Measurements from ENCODE around the gene HMX1. TPM values are rescaled to one million over a fixed set of nuclear protein-coding genes. Genes with fewer than 3 reads are reported as not detected.

HMX1 gene
- total and polyA plus RNA-seq, 2 experiments from 2014 or later = not detected

- Histone ChIP-seq H3K36me3 (ENCODE audit: low read depth) (no peaks in the 10 kb centered on the region), H2AFZ (no peak overlapping the region), H4K20me1 (ENCODE audit: insufficient read depth) (no peaks in the 10 kb centered on the region), H3K9me3 (ENCODE audit: low read depth) (no peaks in the 10 kb centered on the region), H3K9ac (no peak overlapping the region), H3K4me2 (ENCODE audit: unreplicated experiment) (no peak overlapping the region), H3K27me3 (replicated peaks; ENCODE audit: insufficient read depth) (peaks cover 24% of the 10 kb centered on the region; the same call in 1 of the 2 replicates), H3K4me1 (ENCODE audit: insufficient read depth) (no peaks in the 10 kb centered on the region), H3F3A (ENCODE audit: insufficient read depth) (no peaks in the 10 kb centered on the region), H3K27ac (no peak overlapping the region), H3K4me3 (no peak overlapping the region), H3K79me2 (ENCODE audit: insufficient read depth) (no peaks in the 10 kb centered on the region), H3K9me2 (ENCODE audit: insufficient read depth) (no peaks in the 10 kb centered on the region)
- no peak for DNase-seq
- WGBS, 2 experiments (ENCODE audit: low coverage in 1 of 2, low lambda C conversion rate in 2 of 2, missing lambda C conversion rate in 2 of 2) = 54 to 55% methylated on average over 9 of the region's 9 CpGs
- in situ Hi-C loops (cut with MboI) = no loop called here
- no peak for TF ChIP-seq EZH2 (IDR thresholded peaks at IDR 0.05; ENCODE audit: insufficient read depth, poor library complexity, severe bottlenecking)
- no peak for TF ChIP-seq EZH2phosphoT487 (IDR thresholded peaks at IDR 0.05; ENCODE audit: insufficient read depth, low read depth)
Observed at GRCh38 chr4:8846046-8846720, 25.5 kb downstream of the HMX1 start.

- in situ Hi-C loops (cut with MboI) = no loop called here
- TF ChIP-seq EZH2 (IDR thresholded peaks at IDR 0.05; ENCODE audit: insufficient read depth, poor library complexity, severe bottlenecking) (no peak), EZH2phosphoT487 (IDR thresholded peaks at IDR 0.05; ENCODE audit: insufficient read depth, low read depth) (no peak)
- 35 to 36% methylated on average over 14 of the region's 14 CpGs for WGBS, 2 experiments (ENCODE audit: low coverage in 1 of 2, low lambda C conversion rate in 2 of 2, missing lambda C conversion rate in 2 of 2)
- Histone ChIP-seq H3K4me3 (no peak overlapping the region), H3K4me1 (ENCODE audit: insufficient read depth) (no peaks in the 10 kb centered on the region), H2AFZ (no peak overlapping the region), H3F3A (ENCODE audit: insufficient read depth) (no peaks in the 10 kb centered on the region), H3K9ac (no peak overlapping the region), H3K79me2 (ENCODE audit: insufficient read depth) (no peaks in the 10 kb centered on the region), H3K9me3 (ENCODE audit: low read depth) (no peaks in the 10 kb centered on the region), H3K27ac (no peak overlapping the region), H3K27me3 (replicated peaks; ENCODE audit: insufficient read depth) (peaks cover 24% of the 10 kb centered on the region; the same call in 1 of the 2 replicates), H3K9me2 (ENCODE audit: insufficient read depth) (no peaks in the 10 kb centered on the region), H4K20me1 (ENCODE audit: insufficient read depth) (no peaks in the 10 kb centered on the region), H3K4me2 (ENCODE audit: unreplicated experiment) (no peak overlapping the region), H3K36me3 (ENCODE audit: low read depth) (no peaks in the 10 kb centered on the region)
- DNase-seq = no peak
Observed at GRCh38 chr4:8844976-8845690, 26.5 kb downstream of the HMX1 start.

GRCh38 chr4:8843597-8843996, 28.0 kb downstream of the HMX1 start:
- Histone ChIP-seq H3K9me2 (ENCODE audit: insufficient read depth) (no peaks in the 10 kb centered on the region), H3F3A (ENCODE audit: insufficient read depth) (no peaks in the 10 kb centered on the region), H3K4me2 (ENCODE audit: unreplicated experiment) (no peak overlapping the region), H3K27ac (no peak overlapping the region), H3K9ac (no peak overlapping the region), H3K79me2 (ENCODE audit: insufficient read depth) (no peaks in the 10 kb centered on the region), H2AFZ (no peak overlapping the region), H3K36me3 (ENCODE audit: low read depth) (no peaks in the 10 kb centered on the region), H4K20me1 (ENCODE audit: insufficient read depth) (no peaks in the 10 kb centered on the region), H3K27me3 (replicated peaks; ENCODE audit: insufficient read depth) (peaks cover 24% of the 10 kb centered on the region; the same call in 1 of the 2 replicates), H3K4me3 (no peak overlapping the region), H3K9me3 (ENCODE audit: low read depth) (no peaks in the 10 kb centered on the region), H3K4me1 (ENCODE audit: insufficient read depth) (no peaks in the 10 kb centered on the region)
- DNase-seq = no peak
- 24% methylated on average over 3 of the region's 3 CpGs for WGBS, 2 experiments (ENCODE audit: low coverage in 1 of 2, low lambda C conversion rate in 2 of 2, missing lambda C conversion rate in 2 of 2)
- TF ChIP-seq EZH2phosphoT487 (IDR thresholded peaks at IDR 0.05; ENCODE audit: insufficient read depth, low read depth) (no peak), EZH2 (IDR thresholded peaks at IDR 0.05; ENCODE audit: insufficient read depth, poor library complexity, severe bottlenecking) (no peak)
- in situ Hi-C loops (cut with MboI) = no loop called here

GRCh38 chr4:8842614-8843013, 29.0 kb downstream of the HMX1 start:
- no peaks in the 10 kb centered on the region for H3F3A ChIP-seq (ENCODE audit: insufficient read depth)
- no peak overlapping the region for H3K9ac ChIP-seq
- no peak overlapping the region for H3K27ac ChIP-seq
- no peaks in the 10 kb centered on the region for H3K9me2 ChIP-seq (ENCODE audit: insufficient read depth)
- WGBS, 2 experiments (ENCODE audit: low coverage in 1 of 2, low lambda C conversion rate in 2 of 2, missing lambda C conversion rate in 2 of 2) = 21 to 42% methylated on average over 2 of the region's 2 CpGs
- no peaks in the 10 kb centered on the region for H3K9me3 ChIP-seq (ENCODE audit: low read depth)
- H2AFZ ChIP-seq = no peak overlapping the region
- H3K4me2 ChIP-seq (ENCODE audit: unreplicated experiment) = no peak overlapping the region
- no peak overlapping the region for H3K4me3 ChIP-seq
- no peak for DNase-seq
- TF ChIP-seq EZH2 (IDR thresholded peaks at IDR 0.05; ENCODE audit: insufficient read depth, poor library complexity, severe bottlenecking) = no peak
- no peak for TF ChIP-seq EZH2phosphoT487 (IDR thresholded peaks at IDR 0.05; ENCODE audit: insufficient read depth, low read depth)
- H3K4me1 ChIP-seq (ENCODE audit: insufficient read depth) = no peaks in the 10 kb centered on the region
- in situ Hi-C loops (cut with MboI) = no loop called here
- H4K20me1 ChIP-seq (ENCODE audit: insufficient read depth) = no peaks in the 10 kb centered on the region
- H3K79me2 ChIP-seq (ENCODE audit: insufficient read depth) = no peaks in the 10 kb centered on the region
- H3K36me3 ChIP-seq (ENCODE audit: low read depth) = no peaks in the 10 kb centered on the region
- peaks cover 20% of the 10 kb centered on the region; the same call in 1 of the 2 replicates for H3K27me3 ChIP-seq (replicated peaks; ENCODE audit: insufficient read depth)
